Thyroid gland (tissue), 4 donors: ENCODE data around the gene KRTAP5-4. TPM values are rescaled to one million over a fixed set of nuclear protein-coding genes. Genes with fewer than 3 reads are reported as not detected.
"Not testable (repeated sequence)": the region's sequence is repeated elsewhere in the genome, so short reads cannot be mapped to it uniquely, and the experiment has no call there.

Experiments used
- DNase-seq, 2 donors: peaks; one replicate each; pipeline ENCODE4 v3.0.0-alpha.2; 2019
- H3K27ac ChIP-seq, 3 donors: fragments of 200-600 bp; sonication (generic); 1 replicate in 2 of 3; 2 replicates in 1 of 3; pipeline ENCODE4 v1.5.1; 2016 to 2019; ENCODE audit warnings: mild to moderate bottlenecking in 1 of 3, moderate library complexity in 1 of 3
- H3K27me3 ChIP-seq: fragments of 200-600 bp; sonication (generic); one replicate; pipeline ENCODE4 v1.5.1; 2019
- H3K36me3 ChIP-seq, 2 donors: fragments of 200-600 bp; sonication (generic); one replicate each; pipeline ENCODE4 v1.5.1; 2016 to 2019
- H3K4me1 ChIP-seq, 2 donors: fragments of 200-600 bp; sonication (generic); one replicate each; pipeline ENCODE4 v1.5.1; 2017 to 2019
- H3K4me3 ChIP-seq, 3 donors: fragments of 200-600 bp; sonication (generic); replicated peaks in 1 of 3; 1 replicate in 2 of 3; 2 replicates in 1 of 3; pipeline ENCODE4 v1.5.1; 2016; ENCODE audit warnings: mild to moderate bottlenecking in 1 of 3
- H3K9me3 ChIP-seq: fragments of 200-600 bp; sonication (generic); one replicate; pipeline ENCODE4 v1.5.1; 2017
- POLR2A ChIP-seq, 2 donors: fragments of 450-650 bp; IDR thresholded peaks; one replicate each; pipeline ENCODE4 v1.6.1; 2017; ENCODE audit warnings: antibody characterized with exemption in 2 of 2, mild to moderate bottlenecking in 2 of 2, moderate library complexity in 1 of 2
- WGBS, 2 donors: methylation state at CpG; one replicate each; pipeline ENCODE4 v1.1.5; 2017; 5-methylcytosine and 5-hydroxymethylcytosine counted together
- intact Hi-C: fragments of 100-400 bp; cut with DNase I; formaldehyde crosslinking; loops from one replicate; pipeline ENCODE4 v1.15.1; 2023
- total RNA-seq, 4 donors: library from RNA; depleted of rRNA; stranded (reverse); fragments of >200 nt; gene quantifications; one replicate each; pipeline ENCODE4 v1.2.3, GENCODE V29; 2016
- TF ChIP-seq, protein P1 (sequence below), 6 experiments: fragments of 200-600 bp in 3 of 6; fragments of 450-650 bp in 3 of 6; sonication (generic) in 3 of 6; IDR thresholded peaks; one replicate each; pipeline ENCODE4 v1.5.1; 2016 to 2019; ENCODE audit warnings: antibody characterized with exemption in 6 of 6, mild to moderate bottlenecking in 2 of 6, inconsistent platforms in 1 of 6, moderate library complexity in 1 of 6

Gene KRTAP5-4
- total RNA-seq, 4 donors from 2014 or later: not detected

DNA sequence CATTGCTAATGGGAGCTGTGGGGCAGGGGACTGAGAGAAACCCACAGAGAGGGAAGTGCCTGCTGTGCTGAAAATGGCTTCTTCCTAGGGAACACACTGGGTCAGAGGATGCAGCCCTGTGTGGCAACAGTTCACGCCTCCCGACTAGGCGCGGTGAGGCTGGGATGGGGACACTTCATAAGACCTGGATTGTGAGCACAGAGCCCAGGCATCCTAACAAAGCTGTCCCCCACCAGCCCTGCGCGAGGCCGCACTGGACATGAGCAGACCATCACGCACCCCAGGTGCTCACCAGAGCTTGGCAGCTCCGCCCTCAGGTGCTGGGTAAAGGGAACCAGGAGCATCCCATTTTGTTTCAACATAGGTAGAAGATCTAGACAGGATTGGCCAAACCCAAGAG lies 1.8 kb upstream of the KRTAP5-4 start:
- intact Hi-C loops: loop anchor here (10.0 kb wide), 1 partner anchor 79 kb away; no protein-coding TSS in a partner anchor
- no peak for DNase-seq
- H3K4me1 ChIP-seq: no peaks in the 10 kb centered on the region
- no peaks in the 10 kb centered on the region for H3K9me3 ChIP-seq
- 66% methylated on average over 9 of the region's 9 CpGs for WGBS, 2 donors
- no peak for TF ChIP-seq POLR2A (IDR thresholded peaks at IDR 0.05)
- TF ChIP-seq, protein P1, sequence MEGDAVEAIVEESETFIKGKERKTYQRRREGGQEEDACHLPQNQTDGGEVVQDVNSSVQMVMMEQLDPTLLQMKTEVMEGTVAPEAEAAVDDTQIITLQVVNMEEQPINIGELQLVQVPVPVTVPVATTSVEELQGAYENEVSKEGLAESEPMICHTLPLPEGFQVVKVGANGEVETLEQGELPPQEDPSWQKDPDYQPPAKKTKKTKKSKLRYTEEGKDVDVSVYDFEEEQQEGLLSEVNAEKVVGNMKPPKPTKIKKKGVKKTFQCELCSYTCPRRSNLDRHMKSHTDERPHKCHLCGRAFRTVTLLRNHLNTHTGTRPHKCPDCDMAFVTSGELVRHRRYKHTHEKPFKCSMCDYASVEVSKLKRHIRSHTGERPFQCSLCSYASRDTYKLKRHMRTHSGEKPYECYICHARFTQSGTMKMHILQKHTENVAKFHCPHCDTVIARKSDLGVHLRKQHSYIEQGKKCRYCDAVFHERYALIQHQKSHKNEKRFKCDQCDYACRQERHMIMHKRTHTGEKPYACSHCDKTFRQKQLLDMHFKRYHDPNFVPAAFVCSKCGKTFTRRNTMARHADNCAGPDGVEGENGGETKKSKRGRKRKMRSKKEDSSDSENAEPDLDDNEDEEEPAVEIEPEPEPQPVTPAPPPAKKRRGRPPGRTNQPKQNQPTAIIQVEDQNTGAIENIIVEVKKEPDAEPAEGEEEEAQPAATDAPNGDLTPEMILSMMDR (IDR thresholded peaks at IDR 0.05): no peak
- H3K36me3 ChIP-seq: no peaks in the 10 kb centered on the region
- H3K27ac ChIP-seq: no peak overlapping the region
- no peak overlapping the region for H3K4me3 ChIP-seq
- no peaks in the 10 kb centered on the region for H3K27me3 ChIP-seq

DNA sequence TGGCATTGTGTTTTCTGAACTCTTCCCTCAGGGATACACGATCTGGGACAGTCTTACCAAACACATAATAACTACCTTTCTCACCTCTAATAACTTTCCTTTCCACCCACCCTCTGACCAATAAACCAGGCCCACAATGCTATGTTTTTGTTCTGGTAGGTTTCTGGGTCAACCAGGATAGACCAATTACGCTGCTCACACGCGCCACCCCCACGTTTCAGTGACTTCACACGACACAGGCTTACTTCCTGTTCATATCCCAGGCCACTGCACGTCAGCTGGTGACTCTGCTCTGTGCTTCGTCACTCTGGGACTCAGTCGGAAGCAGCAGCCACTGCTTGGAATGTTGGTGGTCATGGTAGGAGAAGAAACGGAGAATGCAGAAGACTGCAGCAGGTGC lies 2.5 kb downstream of the KRTAP5-4 start:
- Histone ChIP-seq H3K27me3 (no peaks in the 10 kb centered on the region), H3K27ac (no peak overlapping the region), H3K36me3 (no peaks in the 10 kb centered on the region), H3K4me1 (no peaks in the 10 kb centered on the region), H3K4me3 (no peak overlapping the region), H3K9me3 (no peaks in the 10 kb centered on the region)
- no peak for DNase-seq
- WGBS, 2 donors: 53 to 60% methylated on average over 10 of the region's 10 CpGs
- intact Hi-C loops: no loop called here
- TF ChIP-seq, protein P1 (IDR thresholded peaks at IDR 0.05): no peak
- no peak for TF ChIP-seq POLR2A (IDR thresholded peaks at IDR 0.05)

DNA sequence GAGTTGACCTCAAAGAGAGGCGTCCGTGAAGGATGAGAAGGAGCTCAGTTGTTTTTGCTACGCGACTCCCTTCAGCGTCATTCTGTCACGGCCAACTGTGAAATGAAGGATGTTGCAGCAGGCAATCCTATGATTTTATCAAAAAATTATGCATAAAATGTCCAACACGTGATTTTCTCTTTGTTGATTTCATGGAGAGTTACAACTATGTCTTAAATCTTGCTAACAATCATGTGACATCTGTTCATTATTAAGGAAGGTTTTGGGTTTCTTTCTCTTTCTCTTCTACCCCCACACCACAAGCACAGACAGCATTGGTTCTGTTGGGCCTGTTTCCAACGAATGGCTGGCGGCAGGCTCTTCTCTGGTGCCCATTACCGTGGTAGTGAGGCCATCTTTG lies 3.7 kb downstream of the KRTAP5-4 start:
- H3K9me3 ChIP-seq: no peaks in the 10 kb centered on the region
- no peaks in the 10 kb centered on the region for H3K36me3 ChIP-seq
- no peaks in the 10 kb centered on the region for H3K27me3 ChIP-seq
- DNase-seq: no peak
- H3K27ac ChIP-seq: no peak overlapping the region
- no peaks in the 10 kb centered on the region for H3K4me1 ChIP-seq
- no peak overlapping the region for H3K4me3 ChIP-seq
- intact Hi-C loops: no loop called here
- TF ChIP-seq POLR2A (IDR thresholded peaks at IDR 0.05): no peak
- TF ChIP-seq, protein P1 (IDR thresholded peaks at IDR 0.05): no peak
- 75 to 86% methylated on average over 10 of the region's 10 CpGs for WGBS, 2 donors

DNA sequence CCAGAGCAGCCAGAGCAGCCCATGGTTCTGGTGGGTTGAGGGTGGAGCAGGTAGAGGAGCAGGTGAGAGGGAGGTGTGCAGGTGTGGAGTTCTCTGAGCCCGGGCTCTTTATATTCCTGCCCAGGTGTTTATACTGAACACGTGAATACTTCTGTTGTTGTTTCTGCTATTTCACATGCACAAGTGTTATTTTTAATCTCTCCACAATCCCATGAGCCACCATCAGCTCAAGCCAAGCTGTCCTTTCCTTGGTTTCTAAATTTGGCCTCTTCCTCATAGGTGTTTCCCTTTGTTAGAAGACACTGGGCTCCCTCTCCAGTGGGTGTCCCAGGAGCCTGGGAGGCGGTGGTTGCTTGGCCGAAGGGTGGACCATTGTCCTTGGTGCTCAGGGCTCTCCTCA lies 13.6 kb downstream of the KRTAP5-4 start, which contains the start of gene KRTAP5-3:
Gene KRTAP5-3, minus strand, starts transcription at position 101 of the 400 bp plus-strand sequence. Its CDS starts 78 bp downstream, at position 23.
- Histone ChIP-seq H3K27ac (no peak within 1 kb of the TSS), H3K27me3 (no peaks in the 10 kb centered on the region), H3K4me1 (no peaks in the 10 kb centered on the region), H3K36me3 (no peaks in the 10 kb centered on the region), H3K4me3 (no peak within 1 kb of the TSS), H3K9me3 (no peaks in the 10 kb centered on the region)
- intact Hi-C loops: no loop called here
- no peak for DNase-seq
- TF ChIP-seq POLR2A (IDR thresholded peaks at IDR 0.05): no peak
- TF ChIP-seq, protein P1 (IDR thresholded peaks at IDR 0.05): no peak
- 52 to 61% methylated on average over 4 of the region's 4 CpGs for WGBS, 2 donors

DNA sequence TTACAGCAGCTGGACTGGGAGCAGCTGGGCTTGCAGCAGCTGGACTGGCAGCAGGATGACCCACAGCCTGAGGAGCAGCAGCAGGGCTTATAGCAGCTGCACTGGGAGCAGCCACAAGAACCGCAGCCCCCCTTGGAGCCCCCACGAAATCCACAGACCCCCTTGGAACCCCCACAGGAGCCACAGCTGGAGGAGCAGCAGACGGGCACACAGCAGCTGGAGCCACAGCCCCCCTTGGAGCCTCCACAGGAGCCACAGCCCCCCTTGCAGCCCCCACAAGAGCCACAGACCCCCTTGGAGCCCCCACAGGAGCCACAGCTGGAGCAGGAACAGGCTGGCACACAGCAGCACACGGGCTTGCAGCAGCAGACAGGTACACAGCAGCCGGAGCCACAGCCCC lies 14.0 kb downstream of the KRTAP5-4 start:
- intact Hi-C loops: not testable (repeated sequence)

DNA sequence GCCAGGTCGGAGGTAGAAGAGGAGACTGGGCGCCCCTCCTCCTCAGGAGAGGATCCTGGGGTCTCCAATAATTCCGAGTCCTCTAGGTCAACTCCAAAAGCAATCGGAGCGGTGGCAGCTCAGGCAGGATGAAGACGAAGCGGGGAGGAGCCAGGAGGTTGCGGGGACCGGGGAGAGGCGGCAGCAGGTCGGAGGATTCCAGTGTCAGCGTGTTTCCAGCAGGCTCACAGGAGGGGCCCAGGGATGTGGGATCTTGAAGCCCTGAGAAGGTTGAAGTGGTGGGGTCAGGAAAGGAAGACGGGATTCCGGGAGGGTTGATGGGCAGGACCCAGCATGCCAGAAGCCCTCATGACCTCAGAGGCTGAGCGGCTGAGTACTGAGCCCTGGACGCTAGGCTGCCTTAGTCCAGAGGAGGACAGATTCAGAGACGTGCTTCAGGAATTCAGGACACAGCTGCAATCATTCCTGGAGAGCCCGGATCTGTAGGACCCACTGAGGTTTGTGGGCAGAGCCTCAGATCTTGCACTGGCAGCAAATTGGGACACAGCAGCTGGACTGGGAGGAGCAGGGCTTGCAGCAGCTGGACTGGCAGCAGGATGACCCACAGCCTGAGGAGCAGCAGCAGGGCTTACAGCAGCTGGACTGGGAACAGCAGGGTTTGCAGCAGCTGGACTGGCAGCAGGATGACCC lies 14.6 kb downstream of the KRTAP5-4 start:
- DNase-seq, H3K9me3 ChIP-seq, H3K27ac ChIP-seq, H3K4me3 ChIP-seq, H3K27me3 ChIP-seq, H3K36me3 ChIP-seq, intact Hi-C loops, H3K4me1 ChIP-seq: not testable (repeated sequence)
- WGBS, 2 donors: 16 to 27% methylated on average over 17 of the region's 18 CpGs

More for the DNA sequence above, 14.0 kb downstream of the KRTAP5-4 start:
- H3K4me3 ChIP-seq, DNase-seq, H3K9me3 ChIP-seq, H3K36me3 ChIP-seq, H3K4me1 ChIP-seq, H3K27me3 ChIP-seq, H3K27ac ChIP-seq: not testable (repeated sequence)
- 90% methylated on average over 2 of the region's 5 CpGs; no CpG with 5 or more reads in 1 of the 2 donors for WGBS, 2 donors

DNA sequence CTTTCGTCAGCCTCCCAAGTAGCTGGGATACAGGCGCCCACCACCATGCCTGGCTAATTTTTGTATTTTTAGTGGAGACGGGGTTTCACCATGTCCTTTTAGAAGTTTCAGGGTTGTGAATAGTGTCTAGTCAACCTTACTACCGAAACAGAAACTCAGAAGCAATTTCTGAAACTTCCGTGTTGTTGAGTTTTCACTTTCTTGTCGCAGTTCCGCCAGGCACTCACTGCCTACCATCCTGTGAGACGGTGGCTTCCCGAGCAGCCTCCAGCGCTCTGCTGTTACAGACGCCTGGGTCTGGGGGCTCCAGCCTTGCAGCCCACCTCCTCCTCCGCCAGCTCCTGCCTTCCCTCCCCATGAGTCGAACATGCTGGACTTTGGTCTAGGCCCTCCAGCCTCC lies 16.0 kb downstream of the KRTAP5-4 start:
- WGBS, 2 donors: 84 to 86% methylated on average over 12 to 13 of the region's 13 CpGs
- intact Hi-C loops, H3K4me3 ChIP-seq, H3K4me1 ChIP-seq, H3K9me3 ChIP-seq, H3K36me3 ChIP-seq, DNase-seq, H3K27ac ChIP-seq, H3K27me3 ChIP-seq: not testable (repeated sequence)
